KG1 (cell line): ENCODE measurements around the gene TSC2.

ENCODE experiments used
- DNase-seq: peaks from one replicate; lab custom pipeline; 2025; lab: John Stamatoyannopoulos, UW

TSC2 gene

DNA sequence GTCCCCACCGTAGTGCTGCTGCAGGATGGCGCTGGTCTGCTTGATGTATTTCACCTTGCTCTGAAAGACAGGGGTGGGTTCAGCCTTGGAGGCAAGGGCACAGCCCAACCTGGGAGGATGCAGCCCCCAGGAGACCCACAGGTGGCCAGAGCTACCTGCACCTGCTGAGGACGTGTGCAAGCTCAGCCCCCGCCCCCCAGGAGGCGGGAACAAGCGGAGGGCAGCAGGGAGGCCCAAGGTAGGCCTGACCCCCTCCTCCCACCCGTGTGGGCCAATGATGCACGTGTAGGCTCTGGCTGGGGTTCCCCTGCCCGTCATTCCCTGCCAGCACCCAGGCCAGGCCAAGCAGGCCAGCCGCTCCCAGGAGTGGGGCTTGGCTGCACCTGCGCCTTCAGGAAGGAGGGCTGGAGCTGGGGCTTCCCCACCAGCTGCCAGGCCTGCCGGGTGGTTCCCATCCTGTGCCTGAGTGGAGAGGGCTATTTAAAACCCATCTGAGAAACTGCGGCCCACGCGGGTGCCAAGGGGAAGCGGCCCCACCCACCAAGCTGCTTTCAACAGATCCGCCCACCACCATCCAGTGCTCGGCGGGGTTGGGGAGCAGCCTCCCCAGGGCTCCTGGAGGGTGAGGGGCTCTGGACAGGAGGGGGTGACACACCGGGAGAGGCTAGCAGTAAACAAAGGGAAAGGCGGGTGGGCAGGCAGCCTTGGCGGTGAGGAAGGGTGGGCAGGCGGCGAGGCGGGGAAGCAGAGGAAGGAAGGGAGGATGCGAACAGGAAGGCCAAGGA is 3.9 kb upstream of the TSC2 start:
- no peak for DNase-seq

DNA sequence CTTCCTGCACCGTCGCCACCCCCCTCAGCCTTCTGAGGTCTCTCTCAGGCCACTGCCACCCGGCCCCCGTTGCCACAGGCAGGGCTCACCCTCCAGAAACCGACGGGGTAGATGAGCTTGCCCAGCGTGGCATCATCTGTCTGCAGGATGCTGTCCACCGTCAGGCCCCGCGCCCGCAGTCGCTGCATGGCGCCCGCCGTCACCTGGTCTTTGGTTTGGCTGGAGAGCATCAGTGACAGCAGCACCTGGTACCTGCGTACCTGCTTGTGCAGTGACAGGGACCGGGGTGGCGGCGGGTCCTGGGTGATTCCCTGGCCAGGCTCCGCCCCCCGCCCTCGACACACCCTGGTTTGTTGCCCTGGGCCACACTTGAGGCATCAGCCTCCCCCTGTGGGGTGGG is 3.2 kb upstream of the TSC2 start:
- DNase-seq, result no peak

- no peak for DNase-seq
Measured at GRCh38 chr16:2045965-2046892, 1.6 kb upstream of the TSC2 start.

GRCh38 chr16:2046893-2047329 is 874 bp upstream of the TSC2 start:
- no peak for DNase-seq

GRCh38 chr16:2048116-2048543 is 345 bp downstream of the TSC2 start:
- no peak for DNase-seq

DNA sequence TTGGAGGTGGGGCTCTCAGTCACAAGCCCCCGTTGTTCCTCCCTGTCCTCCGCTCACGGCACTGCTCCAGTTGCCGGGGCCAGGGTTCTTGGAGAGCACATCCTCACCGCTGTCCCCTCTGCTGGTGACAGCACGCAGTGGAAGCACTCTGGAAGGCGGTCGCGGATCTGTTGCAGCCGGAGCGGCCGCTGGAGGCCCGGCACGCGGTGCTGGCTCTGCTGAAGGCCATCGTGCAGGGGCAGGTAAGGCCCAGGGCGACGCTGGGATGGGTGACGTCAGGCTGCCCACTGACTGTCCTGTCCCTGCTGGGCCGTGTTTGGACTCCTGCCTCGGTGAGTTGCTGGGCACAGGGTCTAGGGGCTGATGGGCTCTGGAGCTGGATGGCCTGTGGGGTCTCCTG is 5.4 kb downstream of the TSC2 start:
- no peak for DNase-seq

DNA sequence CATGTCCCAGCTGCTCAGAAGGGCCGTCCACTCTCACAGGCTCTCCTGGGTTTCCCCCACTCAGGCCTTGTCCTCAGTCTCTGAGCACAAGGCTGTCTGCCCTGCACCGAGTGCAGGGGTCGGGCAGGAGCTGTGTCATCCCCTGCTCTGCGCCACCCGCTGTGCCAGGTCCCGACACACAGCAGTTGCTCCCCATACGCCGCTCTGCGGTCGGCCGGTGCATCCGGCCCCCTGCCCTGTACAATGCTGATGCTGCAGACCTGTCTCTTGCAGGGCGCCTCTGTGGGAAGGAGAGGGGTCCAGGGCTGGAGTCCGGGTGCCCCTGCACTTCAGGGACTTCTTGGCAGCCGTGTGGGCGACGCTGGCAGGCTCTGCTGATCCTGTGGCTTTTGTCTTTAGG is 6.1 kb downstream of the TSC2 start:
- no peak for DNase-seq

DNA sequence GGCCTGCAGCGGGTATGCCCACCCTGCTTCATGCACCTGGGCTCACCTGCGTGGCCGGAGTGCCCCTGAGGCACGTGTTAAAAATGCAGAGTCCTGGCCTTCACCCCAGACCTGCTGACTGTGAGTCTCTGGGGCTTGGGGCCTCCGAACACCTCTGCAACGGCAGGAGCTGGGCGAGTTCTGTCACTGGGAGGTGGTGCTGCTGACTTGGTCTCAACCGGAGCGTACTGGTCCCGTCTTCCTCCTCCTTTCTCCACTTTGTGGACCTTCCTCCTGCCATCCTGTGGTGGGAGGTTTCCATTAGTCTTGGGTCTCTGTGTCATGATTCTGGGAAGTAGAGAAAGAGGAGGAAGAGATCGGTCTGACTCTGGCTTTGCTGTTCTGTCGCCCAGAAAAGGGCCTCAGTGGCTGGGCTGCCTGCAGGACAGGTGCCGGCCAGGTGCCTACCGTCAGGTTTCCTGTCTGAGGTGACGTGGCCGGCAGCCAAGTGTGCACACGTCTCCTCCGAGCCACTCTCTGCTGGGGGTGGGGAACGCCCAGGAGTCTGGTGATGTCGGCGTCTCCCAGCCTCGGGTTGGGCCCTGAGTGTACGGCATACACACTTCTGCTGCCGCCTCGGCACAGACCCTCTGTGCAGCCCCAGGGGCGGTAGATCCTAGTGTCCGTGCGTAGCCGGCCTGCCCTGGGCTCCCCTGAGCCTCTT is 6.9 kb downstream of the TSC2 start:
- DNase-seq, result no peak

- DNase-seq, result no peak
Measured at GRCh38 chr16:2056077-2056476, 8.3 kb downstream of the TSC2 start.

DNA sequence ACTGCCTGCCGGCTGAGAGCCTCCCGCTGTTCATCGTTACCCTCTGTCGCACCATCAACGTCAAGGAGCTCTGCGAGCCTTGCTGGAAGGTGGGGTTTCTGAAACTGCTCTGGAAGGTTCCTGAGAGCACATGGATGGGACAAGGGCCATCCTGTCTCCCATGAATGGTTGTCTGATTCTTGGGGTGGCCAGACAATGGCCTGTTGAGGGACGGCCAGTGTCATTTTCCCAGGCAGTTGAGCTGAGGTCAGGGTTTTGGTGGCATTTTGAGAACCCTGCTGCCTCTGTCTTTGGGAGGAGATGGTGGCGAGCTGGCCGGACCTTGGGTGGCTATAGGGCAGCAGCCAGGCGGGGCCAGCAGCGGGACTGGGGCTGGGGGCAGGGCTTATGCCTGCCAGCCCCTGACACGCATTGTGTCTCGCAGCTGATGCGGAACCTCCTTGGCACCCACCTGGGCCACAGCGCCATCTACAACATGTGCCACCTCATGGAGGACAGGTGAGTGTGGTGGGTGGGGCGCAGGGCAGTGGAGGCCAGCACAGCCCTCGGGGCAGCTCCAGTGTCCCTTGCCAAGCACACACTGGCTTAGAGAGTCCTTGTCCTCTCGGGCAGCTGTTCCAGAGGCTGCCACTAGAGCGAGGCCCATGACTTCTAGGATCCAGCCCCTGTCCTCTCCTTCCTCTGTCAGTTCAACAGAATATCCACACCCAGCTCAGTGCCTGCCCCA is 9.1 kb downstream of the TSC2 start:
- no peak for DNase-seq

DNA sequence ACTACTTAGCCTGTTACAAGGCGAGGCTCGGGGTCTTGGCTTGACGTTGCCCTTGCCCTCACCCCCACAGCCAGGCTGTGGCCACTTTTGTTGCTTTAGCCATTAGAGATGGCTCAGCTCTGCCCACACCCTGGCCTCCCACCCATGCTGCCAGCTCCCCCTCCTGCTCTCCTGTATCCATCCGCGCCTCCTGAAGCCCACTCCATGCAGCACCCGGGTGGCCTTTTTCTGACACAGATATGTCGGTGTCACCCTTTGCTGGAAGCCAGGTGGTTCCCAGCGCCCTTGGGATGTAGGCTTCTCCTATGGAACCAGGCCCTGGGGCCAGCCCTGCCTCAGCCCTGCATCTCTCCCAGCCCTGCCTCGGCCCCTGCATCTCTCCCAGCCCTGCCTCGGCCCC is 9.7 kb downstream of the TSC2 start:
- no peak for DNase-seq

- DNase-seq, result no peak
Measured at GRCh38 chr16:2058420-2058819, 10.6 kb downstream of the TSC2 start.

DNA sequence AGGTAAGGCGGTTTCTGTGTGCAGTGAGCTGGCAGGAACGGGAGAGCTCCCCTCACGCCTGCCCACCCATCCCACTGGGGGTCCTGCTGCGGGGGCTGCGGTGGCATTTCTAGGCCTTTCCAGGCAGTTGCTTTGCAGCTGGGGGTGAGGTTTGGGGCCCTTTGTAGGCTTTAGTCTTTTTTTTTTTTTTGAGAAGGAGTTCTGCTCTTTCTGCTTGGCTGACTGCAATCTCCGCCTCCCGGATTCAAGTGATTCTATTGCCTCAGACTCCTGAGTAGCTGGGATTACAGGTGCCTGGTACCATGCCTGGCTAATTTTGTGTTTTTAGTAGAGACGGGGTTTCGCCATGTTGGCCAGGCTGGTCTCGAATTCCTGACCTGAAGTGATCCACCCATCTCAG is 11.1 kb downstream of the TSC2 start:
- no peak for DNase-seq

GRCh38 chr16:2060346-2060745 is 12.6 kb downstream of the TSC2 start:
- DNase-seq, result no peak

- DNase-seq, result no peak
Measured at GRCh38 chr16:2061023-2061422, 13.2 kb downstream of the TSC2 start.

DNA sequence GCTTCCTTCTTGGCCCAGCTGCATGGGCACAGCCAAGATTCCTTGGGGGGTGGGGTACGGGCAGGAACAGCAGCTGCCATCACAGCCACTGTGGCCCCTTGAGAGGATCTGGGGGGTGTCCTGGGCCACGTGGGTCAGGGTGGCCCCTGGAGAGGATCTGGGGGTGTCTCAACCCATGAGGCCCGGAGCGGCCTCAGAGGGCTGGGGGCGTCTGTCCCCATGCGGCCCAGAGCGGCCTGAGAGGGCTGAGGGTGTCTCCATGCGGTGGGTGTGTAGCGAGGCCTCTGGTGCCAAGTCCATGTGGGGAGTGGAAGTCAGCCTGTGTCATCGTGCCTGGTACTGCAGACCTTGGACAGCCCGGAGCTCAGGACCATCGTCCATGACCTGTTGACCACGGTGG is 13.7 kb downstream of the TSC2 start:
- DNase-seq, result no peak

- DNase-seq, result no peak
Measured at GRCh38 chr16:2062801-2063200, 15.0 kb downstream of the TSC2 start.

GRCh38 chr16:2063861-2064260 is 16.1 kb downstream of the TSC2 start:
- no peak for DNase-seq

DNA sequence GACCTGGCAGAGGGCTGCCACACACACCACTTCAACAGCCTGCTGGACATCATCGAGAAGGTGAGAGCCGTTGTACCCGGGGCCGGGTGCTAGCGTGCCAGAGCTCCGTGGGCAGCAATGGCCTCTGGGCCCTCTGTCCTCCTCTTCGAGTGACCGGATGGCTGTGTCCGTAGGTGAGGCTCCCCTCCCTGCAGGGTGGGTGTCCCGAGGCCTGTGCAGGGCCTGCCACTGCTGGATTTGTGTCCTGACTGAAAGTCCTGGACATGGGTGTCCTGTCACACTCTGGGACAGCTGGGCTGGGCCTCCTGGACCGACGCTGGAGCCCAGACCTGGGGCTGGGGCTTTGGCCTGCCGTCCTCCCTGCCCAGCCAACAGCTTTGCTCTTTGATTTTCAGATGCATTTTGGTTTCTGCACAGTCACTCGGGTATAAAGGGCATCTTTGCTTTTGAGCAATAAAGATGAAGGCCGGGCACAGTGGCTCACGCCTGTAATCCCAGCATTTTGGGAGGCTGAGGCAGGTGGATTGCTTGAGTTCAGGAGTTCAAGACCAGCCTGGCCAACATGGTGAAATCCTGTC is 16.7 kb downstream of the TSC2 start:
- no peak for DNase-seq

DNA sequence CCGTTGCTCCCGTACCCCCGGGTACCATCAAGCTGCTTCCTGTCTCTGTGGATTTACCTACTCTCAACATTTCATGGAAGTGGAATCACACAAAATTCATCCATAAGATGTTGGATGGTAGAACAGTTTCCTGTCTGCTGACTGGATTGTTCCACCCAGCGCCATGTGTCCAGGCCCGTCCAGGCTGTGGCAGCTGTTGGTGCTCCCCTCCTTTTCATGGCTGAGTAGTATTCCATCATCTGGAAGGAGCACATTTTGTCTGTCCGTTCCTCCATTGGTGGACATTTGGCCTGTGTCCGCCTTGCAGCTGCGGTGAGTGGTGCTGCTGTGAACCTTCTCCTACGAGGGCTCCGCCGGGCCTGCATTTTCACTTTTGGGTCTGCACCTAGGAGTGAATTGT is 18.4 kb downstream of the TSC2 start:
- no peak for DNase-seq
